H9 (cell line): ENCODE results near the gene CCBE1. TPM values are rescaled to one million over a fixed set of nuclear protein-coding genes. Genes with fewer than 3 reads are reported as not detected.

Experiments used
- DNase-seq: peaks from one replicate; pipeline ENCODE4 v3.0.0-alpha.2; 2017
- H2AFZ ChIP-seq: one replicate; pipeline ENCODE4 v1.6.1; 2013; ENCODE audit warnings: mild to moderate bottlenecking, low read length, control low read depth, moderate library complexity
- H2AK5ac ChIP-seq: 2 replicates; pipeline ENCODE4 v1.6.1; 2013; ENCODE audit warnings: low read length, control low read depth, mixed read lengths; ENCODE audit not compliant: insufficient read length
- H2BK120ac ChIP-seq: one replicate; pipeline ENCODE4 v1.6.1; 2013; ENCODE audit warnings: low read depth, mild to moderate bottlenecking, low read length, control low read depth, inconsistent platforms; ENCODE audit not compliant: poor library complexity, severe bottlenecking
- H2BK12ac ChIP-seq: 2 replicates; pipeline ENCODE4 v1.6.1; 2013; ENCODE audit warnings: low read length, control low read depth, mixed read lengths, low read depth; ENCODE audit not compliant: insufficient read length
- H2BK15ac ChIP-seq: 2 replicates; pipeline ENCODE4 v1.6.1; 2013; ENCODE audit warnings: low read depth, low read length, control low read depth
- H2BK20ac ChIP-seq: one replicate; pipeline ENCODE4 v1.6.1; 2013; ENCODE audit warnings: low read depth, mild to moderate bottlenecking, low read length, control low read depth, inconsistent platforms; ENCODE audit not compliant: poor library complexity, severe bottlenecking
- H2BK5ac ChIP-seq: 2 replicates; pipeline ENCODE4 v1.6.1; 2013; ENCODE audit warnings: low read length, control low read depth, mixed read lengths; ENCODE audit not compliant: insufficient read length
- H3K14ac ChIP-seq: 2 replicates; pipeline ENCODE4 v1.6.1; 2013; ENCODE audit warnings: low read length, control low read depth; ENCODE audit not compliant: insufficient read depth
- H3K18ac ChIP-seq: 2 replicates; pipeline ENCODE4 v1.6.1; 2013; ENCODE audit warnings: low read depth, mild to moderate bottlenecking, mixed read lengths, low read length, control low read depth; ENCODE audit not compliant: insufficient read length
- H3K23ac ChIP-seq: 2 replicates; pipeline ENCODE4 v1.6.1; 2013; ENCODE audit warnings: low read length, control low read depth, mixed read lengths, low read depth; ENCODE audit not compliant: insufficient read length
- H3K23me2 ChIP-seq: 2 replicates; pipeline ENCODE4 v1.6.1; 2013; ENCODE audit warnings: low read depth, mild to moderate bottlenecking, mixed read lengths, low read length, control low read depth; ENCODE audit not compliant: insufficient read length, poor library complexity, severe bottlenecking
- H3K27ac ChIP-seq: 2 replicates; pipeline ENCODE4 v1.5.1; 2013; ENCODE audit warnings: low read length, control low read depth, mixed read lengths, low read depth; ENCODE audit not compliant: insufficient read length
- H3K27me3 ChIP-seq: 2 replicates; pipeline ENCODE4 v1.6.1; 2013; ENCODE audit warnings: low read length, control low read depth, inconsistent platforms; ENCODE audit not compliant: insufficient read depth
- H3K4ac ChIP-seq: 2 replicates; pipeline ENCODE4 v1.6.1; 2013; ENCODE audit warnings: low read depth, mild to moderate bottlenecking, control low read depth, inconsistent platforms, low read length, moderate library complexity
- H3K4me1 ChIP-seq: 2 replicates; pipeline ENCODE4 v1.6.1; 2013; ENCODE audit warnings: low read length, control low read depth, inconsistent platforms; ENCODE audit not compliant: insufficient read depth
- H3K4me2 ChIP-seq: 2 replicates; pipeline ENCODE4 v1.6.1; 2013; ENCODE audit warnings: low read length, control low read depth, mixed read lengths; ENCODE audit not compliant: insufficient read length, insufficient read depth
- H3K56ac ChIP-seq: 2 replicates; pipeline ENCODE4 v1.6.1; 2013; ENCODE audit warnings: low read depth, mild to moderate bottlenecking, mixed read lengths, low read length, control low read depth; ENCODE audit not compliant: insufficient read length
- H3K79me1 ChIP-seq: 2 replicates; pipeline ENCODE4 v1.6.1; 2013; ENCODE audit warnings: low read depth, mild to moderate bottlenecking, moderate library complexity, low read length, control low read depth, inconsistent platforms; ENCODE audit not compliant: insufficient read depth, poor library complexity, severe bottlenecking
- H3K79me2 ChIP-seq: 2 replicates; pipeline ENCODE4 v1.6.1; 2013; ENCODE audit warnings: low read length, control low read depth, inconsistent platforms; ENCODE audit not compliant: insufficient read depth
- H3K9ac ChIP-seq: 2 replicates; pipeline ENCODE4 v1.6.1; 2013; ENCODE audit warnings: low read length, control low read depth, mixed read lengths; ENCODE audit not compliant: insufficient read length; ENCODE audit errors: extremely low read depth
- H3K9me3 ChIP-seq: one replicate; pipeline ENCODE4 v1.6.1; 2013; ENCODE audit warnings: low read depth, low read length, inconsistent platforms; ENCODE audit not compliant: control insufficient read depth
- H3T11ph ChIP-seq: one replicate; pipeline ENCODE4 v1.6.1; 2013; ENCODE audit warnings: mild to moderate bottlenecking, low read length, control low read depth, inconsistent platforms
- H4K20me1 ChIP-seq: one replicate; pipeline ENCODE4 v1.6.1; 2013; ENCODE audit not compliant: control insufficient read depth, insufficient read length, insufficient read depth
- H4K5ac ChIP-seq: 2 replicates; pipeline ENCODE4 v1.6.1; 2013; ENCODE audit warnings: low read depth, mild to moderate bottlenecking, mixed read lengths, low read length, control low read depth; ENCODE audit not compliant: insufficient read length
- H4K8ac ChIP-seq: replicated peaks from 2 replicates; pipeline ENCODE4 v1.6.1; 2013; ENCODE audit warnings: low read length, control low read depth, mixed read lengths, low read depth; ENCODE audit not compliant: insufficient read length
- H4K91ac ChIP-seq: 2 replicates; pipeline ENCODE4 v1.6.1; 2013; ENCODE audit warnings: low read depth, mild to moderate bottlenecking, moderate library complexity, mixed read lengths, low read length, control low read depth; ENCODE audit not compliant: insufficient read length
- H3K27ac Mint-ChIP-seq, 3 experiments: 2 replicates in 2 of 3; 3 replicates in 1 of 3; pipeline ENCODE4 v1.8.0; 2020 to 2021; ENCODE audit warnings: mixed read lengths in 3 of 3, mild to moderate bottlenecking in 1 of 3, moderate library complexity in 1 of 3
- H3K27me3 Mint-ChIP-seq: 2 replicates; pipeline ENCODE4 v1.8.0; 2021; ENCODE audit warnings: low read depth, mild to moderate bottlenecking, moderate library complexity, mixed read lengths
- H3K36me3 Mint-ChIP-seq, 3 experiments: 2 replicates in 2 of 3; 3 replicates in 1 of 3; pipeline ENCODE4 v1.8.0; 2020 to 2021; ENCODE audit warnings: low read depth in 3 of 3, mixed read lengths in 3 of 3; ENCODE audit not compliant: insufficient read depth in 1 of 3
- H3K4me1 Mint-ChIP-seq, 2 experiments: 2 replicates each; pipeline ENCODE4 v1.8.0; 2020; ENCODE audit warnings: mixed read lengths in 2 of 2
- H3K4me3 Mint-ChIP-seq, 2 experiments: 2 replicates in 1 of 2; 3 replicates in 1 of 2; pipeline ENCODE4 v1.8.0; 2020 to 2021; ENCODE audit warnings: mild to moderate bottlenecking in 2 of 2, mixed read lengths in 2 of 2, moderate library complexity in 1 of 2
- H3K9me3 Mint-ChIP-seq, 2 experiments: 2 replicates in 1 of 2; 3 replicates in 1 of 2; pipeline ENCODE4 v1.8.0; 2020; ENCODE audit warnings: mild to moderate bottlenecking in 2 of 2, mixed read lengths in 2 of 2, moderate library complexity in 1 of 2
- CTCF ChIP-seq: fragments of 200-600 bp; sonication (generic); conservative IDR thresholded peaks from 3 replicates; pipeline ENCODE4 v1.8.0; 2021; ENCODE audit warnings: antibody characterized with exemption, mild to moderate bottlenecking
- WGBS: extraction: QIAGEN DNeasy Blood & Tissue Kit; methylation state at CpG from one replicate; pipeline ENCODE4 v1.1.7; 2013; ENCODE audit warnings: missing lambda C conversion rate, low lambda C conversion rate, mixed read lengths; ENCODE audit not compliant: insufficient read length; ENCODE audit errors: extremely low coverage; 5-methylcytosine and 5-hydroxymethylcytosine counted together
- total RNA-seq: library from RNA; stranded (reverse); gene quantifications from 2 replicates; pipeline ENCODE4 v1.2.1, GENCODE V29; 2021

Gene CCBE1
- total RNA-seq, 1 experiment from 2014 or later, result 0.39 TPM

GRCh38 chr18:59704146-59704545, 6.9 kb upstream of the CCBE1 start:
- no peak overlapping the region for H2BK15ac ChIP-seq
- H4K8ac ChIP-seq, result no peak overlapping the region
- Mint-ChIP-seq H3K27ac (no peak overlapping the region), H3K36me3 (no peaks in the 10 kb centered on the region), H3K27me3 (peaks cover 12% of the 10 kb centered on the region), H3K9me3 (peaks cover 2 to 4% of the 10 kb centered on the region in 2 experiments; a peak in 1 of 5 replicates), H3K4me1 (peaks cover 32 to 34% of the 10 kb centered on the region in 2 experiments), H3K4me3 (no peak overlapping the region)
- H2AFZ ChIP-seq, result no peak overlapping the region
- no peak overlapping the region for H2AK5ac ChIP-seq
- H3K18ac ChIP-seq, result no peak overlapping the region
- no peaks in the 10 kb centered on the region for H3K23me2 ChIP-seq
- no peak overlapping the region for H3K23ac ChIP-seq
- no peak overlapping the region for H2BK5ac ChIP-seq
- H2BK120ac ChIP-seq, result no peak overlapping the region
- no peaks in the 10 kb centered on the region for H3K79me1 ChIP-seq
- no peaks in the 10 kb centered on the region for H3K9me3 ChIP-seq
- no peak overlapping the region for H3K4me2 ChIP-seq
- no peak overlapping the region for H3K9ac ChIP-seq
- no peak overlapping the region for H3K56ac ChIP-seq
- no peak overlapping the region for H3K14ac ChIP-seq
- TF ChIP-seq CTCF, result no peak
- no peak overlapping the region for H4K5ac ChIP-seq
- no peak overlapping the region for H3K4ac ChIP-seq
- no peak overlapping the region for H4K91ac ChIP-seq
- no peak overlapping the region for H3T11ph ChIP-seq
- DNase-seq, result no peak
- H3K27ac ChIP-seq, result no peak overlapping the region
- no peak overlapping the region for H2BK12ac ChIP-seq
- no peaks in the 10 kb centered on the region for H4K20me1 ChIP-seq
- no CpG with 5 or more reads among the region's 1 CpG for WGBS
- H3K4me1 ChIP-seq, result peaks cover 3% of the 10 kb centered on the region; the same call in 1 of the 2 replicates
- H2BK20ac ChIP-seq, result no peak overlapping the region
- no peaks in the 10 kb centered on the region for H3K79me2 ChIP-seq
- H3K27me3 ChIP-seq, result no peaks in the 10 kb centered on the region
